ENCODE measurements around the gene LILRB3.
"Not testable (repeated sequence)": the region's sequence is repeated elsewhere in the genome, so short reads cannot be mapped to it uniquely, and the experiment has no call there.

LILRB3 gene

GRCh38 chr19:54189145-54189734 lies 33.6 kb downstream of the LILRB3 start, which contains the start of gene MBOAT7:
MBOAT7 (minus strand) TSS chr19:54189580; CDS start chr19:54188508, 1,072 bp downstream.
- DNase-seq, result no peak

GRCh38 chr19:54188215-54188871 lies 34.5 kb downstream of the LILRB3 start:
- no peak for DNase-seq

- no peak for DNase-seq
These were observed 35.8 kb downstream of the LILRB3 start for GRCh38 chr19:54186934-54187381.

GRCh38 chr19:54186351-54186750 lies 36.5 kb downstream of the LILRB3 start:
- no peak for DNase-seq

GRCh38 chr19:54183431-54183830 lies 39.4 kb downstream of the LILRB3 start:
- no peak for DNase-seq

GRCh38 chr19:54181894-54182293 lies 40.9 kb downstream of the LILRB3 start:
- DNase-seq, result not testable (repeated sequence)

- no peak for DNase-seq
These were observed 42.1 kb downstream of the LILRB3 start for GRCh38 chr19:54180691-54181091.

GRCh38 chr19:54179921-54180461 lies 42.8 kb downstream of the LILRB3 start:
- DNase-seq, result no peak

- DNase-seq, result no peak
These were observed 43.5 kb downstream of the LILRB3 start for GRCh38 chr19:54179262-54179852.

- no peak for DNase-seq
These were observed 44.1 kb downstream of the LILRB3 start for GRCh38 chr19:54178581-54179261.

GRCh38 chr19:54173951-54174834 lies 48.6 kb downstream of the LILRB3 start:
- DNase-seq, result no peak

GRCh38 chr19:54173359-54173699 lies 49.5 kb downstream of the LILRB3 start:
- no peak for DNase-seq

GRCh38 chr19:54172471-54173358 lies 50.1 kb downstream of the LILRB3 start, which contains the start of gene TMC4:
TMC4 (minus strand) TSS chr19:54173160; CDS start chr19:54173117, 43 bp downstream.
- DNase-seq, result no peak

GRCh38 chr19:54171736-54172431 lies 50.9 kb downstream of the LILRB3 start:
- not testable (repeated sequence) for DNase-seq

GRCh38 chr19:54169149-54169740 lies 53.6 kb downstream of the LILRB3 start:
- no peak for DNase-seq

- DNase-seq, result peak; percentile 58
These were observed 54.5 kb downstream of the LILRB3 start for GRCh38 chr19:54168174-54168917.

All from NCI-H1048 (cell line).